Measurements from ENCODE around the gene SIX2.

GRCh38 chr2:44967727-44968432 lies 41.4 kb downstream of the SIX2 start:
- TF ChIP-seq NCOR1 (IDR thresholded peaks at IDR 0.05; ENCODE audit: borderline replicate concordance, low read length): no peak
- no peak for TF ChIP-seq EP300 (IDR thresholded peaks at IDR 0.05; ENCODE audit: low read depth in 2 of 2, low read length in 2 of 2)
- TF ChIP-seq EP300 (CRISPR knock-in tag; IDR thresholded peaks at IDR 0.05; ENCODE audit: borderline replicate concordance): no peak
- TF ChIP-seq TCF7L2 (IDR thresholded peaks at IDR 0.05; ENCODE audit: low read depth, low read length): no peak
- TF ChIP-seq, protein P1, sequence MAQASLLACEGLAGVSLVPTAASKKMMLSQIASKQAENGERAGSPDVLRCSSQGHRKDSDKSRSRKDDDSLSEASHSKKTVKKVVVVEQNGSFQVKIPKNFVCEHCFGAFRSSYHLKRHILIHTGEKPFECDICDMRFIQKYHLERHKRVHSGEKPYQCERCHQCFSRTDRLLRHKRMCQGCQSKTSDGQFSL (CRISPR knock-in tag; IDR thresholded peaks at IDR 0.05): no peak
- no peak for TF ChIP-seq SP2 (CRISPR knock-in tag; IDR thresholded peaks at IDR 0.05)

All from HepG2 (cell line).